DOHH2 (cell line): ENCODE measurements around the gene HTRA3.

ENCODE experiments used
- CTCF ChIP-seq: fragments of 200-600 bp; sonication (generic); IDR thresholded peaks from one replicate; pipeline ENCODE4 v1.5.1; 2014; ENCODE audit warnings: antibody characterized with exemption, mild to moderate bottlenecking, low read depth, low read length; ENCODE audit not compliant: poor library complexity, severe bottlenecking
- EZH2phosphoT487 ChIP-seq: fragments of 200-600 bp; sonication (generic); IDR thresholded peaks from 2 replicates; pipeline ENCODE4 v1.6.1; 2017; ENCODE audit warnings: borderline replicate concordance, mild to moderate bottlenecking, antibody characterized with exemption, low read length, moderate library complexity, mixed read lengths

GRCh38 chr4:8321771-8322170 lies 52.2 kb downstream of the HTRA3 start:
- no peak for TF ChIP-seq CTCF
- no peak for TF ChIP-seq EZH2phosphoT487
